ENCODE data around the gene GDI2. TPM values are rescaled to one million over a fixed set of nuclear protein-coding genes. Genes with fewer than 3 reads are reported as not detected.

GDI2 gene
- total and polyA plus RNA-seq, 9 of the 15 experiments (the other 6 are each of a cell fraction or from before 2014, with no cell fraction given) = 262 to 424 (median 287) TPM

DNA sequence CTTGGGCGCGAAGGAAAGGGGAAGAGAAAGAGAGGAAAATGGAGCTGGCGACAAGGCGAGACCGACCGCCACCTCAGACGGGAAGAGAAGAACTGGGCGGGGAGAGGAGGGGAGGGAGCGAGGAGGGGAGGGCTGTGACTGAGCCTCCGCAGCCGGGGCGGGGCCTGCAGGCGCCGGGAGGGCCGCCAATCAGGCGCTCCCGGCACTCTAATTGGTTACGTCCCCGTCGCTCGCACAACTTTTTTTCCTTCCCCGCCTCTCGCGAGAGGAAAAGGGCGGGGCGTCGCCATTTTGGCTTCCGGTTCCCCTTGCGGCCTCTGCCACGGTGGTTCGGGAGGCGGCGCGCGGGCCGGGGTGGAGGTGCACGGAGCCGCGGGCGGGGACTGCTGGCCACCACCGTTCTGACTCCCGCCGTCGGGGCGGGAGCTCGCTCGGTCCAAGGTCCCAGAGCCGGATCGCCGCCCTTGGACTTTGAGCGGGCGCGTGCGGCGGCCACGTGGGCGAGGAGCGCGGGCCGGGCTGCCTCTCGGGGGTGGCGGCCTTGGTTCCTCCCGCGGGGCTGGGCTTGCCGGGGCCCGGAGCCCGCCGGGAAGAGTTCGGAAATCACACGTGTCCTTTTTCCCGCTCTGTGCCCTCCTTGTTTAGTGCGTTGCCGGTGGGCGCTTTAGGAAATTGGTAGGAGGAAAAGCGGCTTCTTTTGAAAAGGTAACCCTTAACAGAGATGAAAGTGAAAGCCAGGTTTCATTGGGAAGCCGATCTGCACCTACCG, at the start of gene GDI2 (continued):
- TF ChIP-seq, protein P1, sequence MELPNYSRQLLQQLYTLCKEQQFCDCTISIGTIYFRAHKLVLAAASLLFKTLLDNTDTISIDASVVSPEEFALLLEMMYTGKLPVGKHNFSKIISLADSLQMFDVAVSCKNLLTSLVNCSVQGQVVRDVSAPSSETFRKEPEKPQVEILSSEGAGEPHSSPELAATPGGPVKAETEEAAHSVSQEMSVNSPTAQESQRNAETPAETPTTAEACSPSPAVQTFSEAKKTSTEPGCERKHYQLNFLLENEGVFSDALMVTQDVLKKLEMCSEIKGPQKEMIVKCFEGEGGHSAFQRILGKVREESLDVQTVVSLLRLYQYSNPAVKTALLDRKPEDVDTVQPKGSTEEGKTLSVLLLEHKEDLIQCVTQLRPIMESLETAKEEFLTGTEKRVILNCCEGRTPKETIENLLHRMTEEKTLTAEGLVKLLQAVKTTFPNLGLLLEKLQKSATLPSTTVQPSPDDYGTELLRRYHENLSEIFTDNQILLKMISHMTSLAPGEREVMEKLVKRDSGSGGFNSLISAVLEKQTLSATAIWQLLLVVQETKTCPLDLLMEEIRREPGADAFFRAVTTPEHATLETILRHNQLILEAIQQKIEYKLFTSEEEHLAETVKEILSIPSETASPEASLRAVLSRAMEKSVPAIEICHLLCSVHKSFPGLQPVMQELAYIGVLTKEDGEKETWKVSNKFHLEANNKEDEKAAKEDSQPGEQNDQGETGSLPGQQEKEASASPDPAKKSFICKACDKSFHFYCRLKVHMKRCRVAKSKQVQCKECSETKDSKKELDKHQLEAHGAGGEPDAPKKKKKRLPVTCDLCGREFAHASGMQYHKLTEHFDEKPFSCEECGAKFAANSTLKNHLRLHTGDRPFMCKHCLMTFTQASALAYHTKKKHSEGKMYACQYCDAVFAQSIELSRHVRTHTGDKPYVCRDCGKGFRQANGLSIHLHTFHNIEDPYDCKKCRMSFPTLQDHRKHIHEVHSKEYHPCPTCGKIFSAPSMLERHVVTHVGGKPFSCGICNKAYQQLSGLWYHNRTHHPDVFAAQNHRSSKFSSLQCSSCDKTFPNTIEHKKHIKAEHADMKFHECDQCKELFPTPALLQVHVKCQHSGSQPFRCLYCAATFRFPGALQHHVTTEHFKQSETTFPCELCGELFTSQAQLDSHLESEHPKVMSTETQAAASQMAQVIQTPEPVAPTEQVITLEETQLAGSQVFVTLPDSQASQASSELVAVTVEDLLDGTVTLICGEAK (IDR thresholded peaks at IDR 0.05) = peak; percentile 85
- TF ChIP-seq, protein P1 (CRISPR knock-in tag; IDR thresholded peaks at IDR 0.05) = 0 out of 2 replicates have a peak, but pooled peaks have one; percentile 17
- TF ChIP-seq ZNF133 (CRISPR knock-in tag; IDR thresholded peaks at IDR 0.05) = no peak
- no peak; the same call in 1 of the 2 replicates for TF ChIP-seq BRD4 (IDR thresholded peaks at IDR 0.05)
- no peak for TF ChIP-seq FOXM1 (IDR thresholded peaks at IDR 0.05; ENCODE audit: low read depth)
- no peak; the same call in 1 of the 2 replicates for TF ChIP-seq FOXM1 (CRISPR knock-in tag; IDR thresholded peaks at IDR 0.05; ENCODE audit: low read depth)
- no peak; the same call in 1 of the 2 replicates for TF ChIP-seq ZBTB17 (CRISPR knock-in tag; IDR thresholded peaks at IDR 0.05)
- 0 out of 2 replicates have a peak, but pooled peaks have one; percentile 34 for TF ChIP-seq ZKSCAN1 (IDR thresholded peaks at IDR 0.05; ENCODE audit: low read depth, low read length)
- no peak for TF ChIP-seq MYBL2 (IDR thresholded peaks at IDR 0.05; ENCODE audit: low read depth)
- TF ChIP-seq MYBL2 (CRISPR knock-in tag; IDR thresholded peaks at IDR 0.05; ENCODE audit: borderline replicate concordance) = no peak; the same call in 1 of the 2 replicates
- TF ChIP-seq PHB (CRISPR knock-in tag; IDR thresholded peaks at IDR 0.05) = no peak
- no peak for TF ChIP-seq ZFP1 (CRISPR knock-in tag; IDR thresholded peaks at IDR 0.05)
- TF ChIP-seq ZNF384 (IDR thresholded peaks at IDR 0.05; ENCODE audit: low read depth, low read length) = peak; percentile 99
- no peak for TF ChIP-seq RBM17 (IDR thresholded peaks at IDR 0.05; ENCODE audit: borderline replicate concordance, low read depth, low read length)
- TF ChIP-seq PTBP1 (IDR thresholded peaks at IDR 0.05; ENCODE audit: low read depth, low read length) = no peak; the same call in 1 of the 2 replicates
- TF ChIP-seq SMARCC2 (IDR thresholded peaks at IDR 0.05; ENCODE audit: low read depth) = no peak
- TF ChIP-seq MCM7 (IDR thresholded peaks at IDR 0.05) = no peak
- no peak for TF ChIP-seq CBX2 (IDR thresholded peaks at IDR 0.05; ENCODE audit: insufficient read depth, low read length, poor library complexity, severe bottlenecking)
- TF ChIP-seq ILF3 (IDR thresholded peaks at IDR 0.05; ENCODE audit: borderline replicate concordance) = no peak

Data from K562 (cell line).